Body of pancreas (tissue), 4 donors: Measurements from ENCODE around the gene KNTC1. TPM values are rescaled to one million over a fixed set of nuclear protein-coding genes. Genes with fewer than 3 reads are reported as not detected.
"Not testable (repeated sequence)": the region's sequence is repeated elsewhere in the genome, so short reads cannot be mapped to it uniquely, and the experiment has no call there.

Experiments used
- ATAC-seq: fragments of 150-250 bp; one replicate; pipeline ENCODE4 v1.9.1; 2016
- DNase-seq, 4 donors: peaks; one replicate each; pipeline ENCODE4 v3.0.0-alpha.2; 2019
- H3K27ac ChIP-seq, 4 donors: fragments of 200-600 bp; sonication (generic); 1 replicate in 3 of 4; 2 replicates in 1 of 4; pipeline versions ENCODE4 v1.5.1 to v1.6.1; 2016 to 2019; ENCODE audit warnings: mild to moderate bottlenecking in 1 of 4, mixed read lengths in 1 of 4, moderate library complexity in 1 of 4
- H3K27me3 ChIP-seq, 2 donors: fragments of 200-600 bp; sonication (generic); one replicate each; pipeline ENCODE4 v1.6.0; 2016; ENCODE audit warnings: mild to moderate bottlenecking in 1 of 2
- H3K36me3 ChIP-seq, 2 donors: fragments of 200-600 bp; sonication (generic); replicated peaks in 1 of 2; 2 replicates each; pipeline ENCODE4 v1.5.1; 2016; ENCODE audit warnings: low read depth in 2 of 2; ENCODE audit not compliant: insufficient read depth in 1 of 2
- H3K4me1 ChIP-seq: fragments of 200-600 bp; sonication (generic); one replicate; pipeline ENCODE4 v1.6.0; 2016
- H3K4me3 ChIP-seq, 2 donors: fragments of 200-600 bp; sonication (generic); 1 replicate in 1 of 2; 2 replicates in 1 of 2; pipeline ENCODE4 v1.5.1; 2016 to 2019
- H3K9me3 ChIP-seq, 3 donors: fragments of 200-600 bp; sonication (generic); 1 replicate in 2 of 3; 2 replicates in 1 of 3; pipeline ENCODE4 v1.5.1; 2016
- CTCF ChIP-seq, 7 experiments: fragments of 450-650 bp in 4 of 7; fragments of 200-600 bp in 3 of 7; sonication (generic) in 3 of 7; IDR thresholded peaks; one replicate each; pipeline ENCODE4 v1.5.1; 2016 to 2019; ENCODE audit warnings: antibody characterized with exemption in 7 of 7
- POLR2A ChIP-seq, 3 donors: fragments of 450-650 bp; IDR thresholded peaks; one replicate each; pipeline ENCODE4 v1.6.1; 2016; ENCODE audit warnings: antibody characterized with exemption in 3 of 3, mild to moderate bottlenecking in 2 of 3
- WGBS, 2 donors: methylation state at CpG; one replicate each; pipeline ENCODE4 v1.1.5; 2017; 5-methylcytosine and 5-hydroxymethylcytosine counted together
- intact Hi-C: fragments of 100-400 bp; cut with DNase I; formaldehyde crosslinking; loops from one replicate; pipeline ENCODE4 v1.15.1; 2023
- total RNA-seq, 2 donors: library from RNA; depleted of rRNA; stranded (reverse); fragments of >200 nt; gene quantifications; one replicate each; pipeline ENCODE4 v1.1.0, GENCODE V29; 2016

Gene KNTC1
- total RNA-seq, 2 donors from 2014 or later: 6.6 to 8.3 TPM

- intact Hi-C loops: no loop called here
- no peak overlapping the region for H3K4me3 ChIP-seq
- no peaks in the 10 kb centered on the region for H3K9me3 ChIP-seq
- TF ChIP-seq POLR2A (IDR thresholded peaks at IDR 0.05) (no peak), CTCF (IDR thresholded peaks at IDR 0.05) (no peak)
- WGBS, 2 donors: 91 to 93% methylated on average over 4 of the region's 4 CpGs
- no peaks in the 10 kb centered on the region for H3K4me1 ChIP-seq
- H3K27ac ChIP-seq: no peak overlapping the region
- H3K36me3 ChIP-seq: no peaks in the 10 kb centered on the region
- H3K27me3 ChIP-seq: no peaks in the 10 kb centered on the region
- DNase-seq (no peak), ATAC-seq (no peak)
Measured at GRCh38 chr12:122584177-122584863, 57.3 kb downstream of the KNTC1 start.

DNA sequence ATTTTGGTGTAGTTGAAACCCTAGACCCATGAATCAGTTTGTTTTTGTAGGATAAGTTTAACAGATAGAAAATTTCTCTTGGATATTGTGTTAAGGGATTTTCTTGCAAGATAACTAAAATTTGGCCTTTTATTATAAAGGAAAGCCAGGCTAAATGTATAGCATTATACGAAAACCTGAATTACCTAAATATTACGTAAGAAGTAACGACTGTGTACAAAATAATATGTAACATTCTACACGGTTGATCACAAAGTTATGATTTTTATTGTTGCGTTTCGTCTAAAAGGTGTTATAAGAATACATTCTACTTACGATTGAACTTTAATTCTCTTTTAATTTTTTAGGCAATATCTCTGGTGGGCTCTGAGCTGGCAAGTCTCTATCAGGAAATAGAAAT lies 63.9 kb downstream of the KNTC1 start:
- TF ChIP-seq CTCF (IDR thresholded peaks at IDR 0.05): no peak
- no peak for TF ChIP-seq POLR2A (IDR thresholded peaks at IDR 0.05)
- ATAC-seq (no peak), DNase-seq (no peak)
- H3K36me3 ChIP-seq: peaks cover 0 to 3% of the 10 kb centered on the region in 2 donors
- no peak overlapping the region for H3K4me3 ChIP-seq
- WGBS, 2 donors: 87 to 91% methylated on average over 7 of the region's 7 CpGs
- no peaks in the 10 kb centered on the region for H3K9me3 ChIP-seq
- H3K27ac ChIP-seq: no peak overlapping the region
- no peaks in the 10 kb centered on the region for H3K27me3 ChIP-seq
- H3K4me1 ChIP-seq: no peaks in the 10 kb centered on the region
- intact Hi-C loops: no loop called here

DNA sequence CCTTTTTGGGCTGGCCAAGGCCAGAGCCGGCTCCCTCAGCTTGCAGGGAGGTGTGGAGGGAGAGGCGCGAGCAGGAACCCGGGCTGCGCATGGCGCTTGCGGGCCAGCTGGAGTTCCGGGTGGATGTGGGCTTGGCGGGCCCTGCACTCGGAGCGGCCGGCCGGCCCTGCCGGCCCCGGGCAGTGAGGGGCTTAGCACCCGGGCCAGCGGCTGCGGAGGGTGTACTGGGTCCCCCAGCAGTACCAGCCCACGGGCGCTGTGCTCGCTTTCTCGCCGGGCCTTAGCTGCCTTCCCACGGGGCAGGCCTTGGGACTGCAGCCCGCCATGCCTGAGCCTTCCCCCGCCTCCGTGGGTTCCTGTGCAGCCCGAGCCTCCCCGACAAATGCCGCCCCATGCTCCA lies 64.9 kb downstream of the KNTC1 start:
- H3K27me3 ChIP-seq, H3K4me3 ChIP-seq, intact Hi-C loops, DNase-seq, ATAC-seq, H3K4me1 ChIP-seq, H3K36me3 ChIP-seq, H3K9me3 ChIP-seq, H3K27ac ChIP-seq: not testable (repeated sequence)
- WGBS, 2 donors: 94 to 100% methylated on average over 3 to 16 of the region's 30 CpGs

DNA sequence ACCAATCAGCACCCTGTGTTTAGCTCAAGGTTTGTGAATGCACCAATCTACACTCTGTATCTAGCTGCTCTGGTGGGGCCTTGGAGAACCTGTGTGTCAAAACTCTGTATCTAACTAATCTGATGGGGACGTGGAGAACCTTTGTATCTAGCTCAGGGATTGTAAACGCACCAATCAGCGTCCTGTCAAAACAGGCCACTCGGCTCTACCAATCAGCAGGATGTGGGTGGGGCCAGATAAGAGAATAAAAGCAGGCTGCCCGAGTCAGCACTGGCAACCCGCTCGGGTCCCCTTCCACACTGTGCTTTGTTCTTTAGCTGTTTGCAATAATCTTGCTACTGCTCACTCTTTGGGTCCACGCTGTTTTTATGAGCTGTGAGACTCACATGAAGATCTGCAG lies 65.5 kb downstream of the KNTC1 start:
- H3K4me1 ChIP-seq, H3K27me3 ChIP-seq, H3K4me3 ChIP-seq, ATAC-seq, H3K27ac ChIP-seq, DNase-seq, H3K9me3 ChIP-seq, H3K36me3 ChIP-seq, intact Hi-C loops: not testable (repeated sequence)
- 71 to 78% methylated on average over 8 of the region's 8 CpGs for WGBS, 2 donors

DNA sequence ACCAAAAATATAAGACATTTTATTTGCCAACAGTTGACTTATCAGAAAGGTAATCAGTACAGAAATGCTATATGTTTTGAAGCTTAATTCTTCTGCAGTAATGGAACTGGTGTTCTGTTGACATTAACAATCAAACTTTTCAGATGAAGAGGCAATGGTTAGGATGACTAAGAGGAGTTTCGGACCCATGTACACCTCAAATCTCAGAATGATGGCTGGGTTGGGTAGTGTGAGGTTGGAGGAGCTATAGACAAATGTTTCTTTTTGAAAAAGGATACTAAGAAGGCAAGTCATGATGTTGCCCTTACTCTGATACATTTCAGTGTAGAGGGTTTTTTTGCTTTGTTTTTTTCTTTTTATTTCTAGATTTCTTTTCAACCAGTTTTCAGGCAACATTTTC lies 66.9 kb downstream of the KNTC1 start:
- DNase-seq (no peak), ATAC-seq (no peak)
- intact Hi-C loops: no loop called here
- H3K4me1 ChIP-seq: no peaks in the 10 kb centered on the region
- H3K36me3 ChIP-seq: peaks cover 0 to 3% of the 10 kb centered on the region in 2 donors
- H3K4me3 ChIP-seq: no peak overlapping the region
- H3K27me3 ChIP-seq: no peaks in the 10 kb centered on the region
- H3K27ac ChIP-seq: no peak overlapping the region
- TF ChIP-seq POLR2A (IDR thresholded peaks at IDR 0.05): no peak
- TF ChIP-seq CTCF (IDR thresholded peaks at IDR 0.05): no peak
- H3K9me3 ChIP-seq: no peaks in the 10 kb centered on the region
- 95 to 100% methylated on average over 1 of the region's 1 CpG for WGBS, 2 donors

DNA sequence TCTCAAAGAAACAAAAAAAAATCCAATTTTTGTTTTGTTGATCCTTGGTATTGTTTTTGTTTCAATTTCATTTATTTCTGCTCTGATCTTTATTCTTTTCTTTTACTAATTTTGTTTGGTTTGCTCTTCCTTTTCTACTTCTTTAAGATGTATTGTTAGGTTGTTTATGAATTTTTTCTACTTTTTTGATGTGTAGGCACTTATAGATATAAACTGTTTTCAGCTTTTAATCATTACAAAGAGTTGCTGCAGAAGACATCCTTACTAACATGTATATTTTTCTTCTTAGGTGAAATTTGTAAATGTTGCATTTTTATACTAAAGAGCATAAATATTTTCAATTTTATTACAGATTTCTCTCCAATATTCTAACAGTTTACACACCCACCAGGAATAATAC lies 69.8 kb downstream of the KNTC1 start:
- no peaks in the 10 kb centered on the region for H3K36me3 ChIP-seq
- no peak overlapping the region for H3K4me3 ChIP-seq
- no peak for TF ChIP-seq CTCF (IDR thresholded peaks at IDR 0.05)
- TF ChIP-seq POLR2A (IDR thresholded peaks at IDR 0.05): no peak
- H3K27me3 ChIP-seq: no peaks in the 10 kb centered on the region
- no peak for DNase-seq
- no peak overlapping the region for H3K27ac ChIP-seq
- no peaks in the 10 kb centered on the region for H3K9me3 ChIP-seq
- ATAC-seq: no peak
- no peaks in the 10 kb centered on the region for H3K4me1 ChIP-seq
- intact Hi-C loops: no loop called here
